Measurements from ENCODE around the gene CCDC141.
"Not testable (repeated sequence)": the region's sequence is repeated elsewhere in the genome, so short reads cannot be mapped to it uniquely, and the experiment has no call there.

- not testable (repeated sequence) for TF ChIP-seq CTCF, POLR2A, EP300 (IDR thresholded peaks at IDR 0.05)
These were observed 4.3 kb downstream of the CCDC141 start for GRCh38 chr2:179045602-179046001.
